Neural progenitor cell (in vitro differentiated cells): ENCODE data around the gene SPON1. TPM values are rescaled to one million over a fixed set of nuclear protein-coding genes. Genes with fewer than 3 reads are reported as not detected.
"Not testable (repeated sequence)": the region's sequence is repeated elsewhere in the genome, so short reads cannot be mapped to it uniquely, and the experiment has no call there.

ENCODE experiments used
- DNase-seq: peaks from one replicate; pipeline ENCODE4 v3.0.0-alpha.2; 2016; ENCODE audit warnings: low spot score
- H2AFZ ChIP-seq: fragments of 200-600 bp; sonication (generic); replicated peaks from 2 replicates; pipeline ENCODE4 v1.6.1; 2016; ENCODE audit warnings: antibody characterized with exemption
- H3F3A ChIP-seq: fragments of 200-600 bp; sonication (generic); 2 replicates; pipeline ENCODE4 v1.6.1; 2016; ENCODE audit warnings: antibody characterized with exemption, low read depth
- H3K27ac ChIP-seq: fragments of 200-600 bp; sonication (generic); 2 replicates; pipeline ENCODE4 v1.5.1; 2016; ENCODE audit warnings: mild to moderate bottlenecking
- H3K27me3 ChIP-seq: fragments of 200-600 bp; sonication (generic); 2 replicates; pipeline ENCODE4 v1.6.1; 2016; ENCODE audit warnings: mild to moderate bottlenecking, moderate library complexity
- H3K36me3 ChIP-seq: fragments of 200-600 bp; sonication (generic); 2 replicates; pipeline ENCODE4 v1.5.1; 2016
- H3K4me1 ChIP-seq: fragments of 200-600 bp; sonication (generic); 2 replicates; pipeline ENCODE4 v1.6.1; 2016; ENCODE audit warnings: mixed run types
- H3K4me2 ChIP-seq: fragments of 200-600 bp; sonication (generic); 2 replicates; pipeline ENCODE4 v1.6.1; 2016
- H3K4me3 ChIP-seq: fragments of 200-600 bp; sonication (generic); 2 replicates; pipeline ENCODE4 v1.5.1; 2016
- H3K79me2 ChIP-seq: fragments of 200-600 bp; sonication (generic); 2 replicates; pipeline ENCODE4 v1.6.1; 2016; ENCODE audit warnings: low read depth
- H3K9ac ChIP-seq: fragments of 200-600 bp; sonication (generic); 2 replicates; pipeline ENCODE4 v1.6.1; 2016
- H3K9me3 ChIP-seq: fragments of 200-600 bp; sonication (generic); 2 replicates; pipeline ENCODE4 v1.5.1; 2016; ENCODE audit warnings: low read depth
- H4K20me1 ChIP-seq: fragments of 200-600 bp; sonication (generic); 2 replicates; pipeline ENCODE4 v1.6.1; 2016; ENCODE audit warnings: low read depth
- H3K27ac Mint-ChIP-seq: 3 replicates; pipeline ENCODE4 v1.8.0; 2021; ENCODE audit warnings: mixed read lengths
- H3K27me3 Mint-ChIP-seq: 2 replicates; pipeline ENCODE4 v1.8.0; 2022; ENCODE audit warnings: low read depth, mild to moderate bottlenecking, inconsistent platforms, moderate library complexity, mixed read lengths; ENCODE audit not compliant: insufficient read depth
- H3K36me3 Mint-ChIP-seq: 3 replicates; pipeline ENCODE4 v1.8.0; 2021; ENCODE audit warnings: mixed read lengths
- H3K4me1 Mint-ChIP-seq: 3 replicates; pipeline ENCODE4 v1.8.0; 2021; ENCODE audit warnings: mixed read lengths
- H3K4me3 Mint-ChIP-seq: 3 replicates; pipeline ENCODE4 v1.8.0; 2021; ENCODE audit warnings: mild to moderate bottlenecking, moderate library complexity, mixed read lengths
- H3K9me3 Mint-ChIP-seq: 3 replicates; pipeline ENCODE4 v1.8.0; 2020; ENCODE audit warnings: mixed read lengths
- EZH2 ChIP-seq: fragments of 200-600 bp; sonication (generic); IDR thresholded peaks from 2 replicates; pipeline ENCODE4 v1.6.1; 2017; ENCODE audit warnings: antibody characterized with exemption, mild to moderate bottlenecking, moderate library complexity
- EZH2phosphoT487 ChIP-seq: fragments of 200-600 bp; sonication (generic); IDR thresholded peaks from 2 replicates; pipeline ENCODE4 v1.6.1; 2017; ENCODE audit warnings: antibody characterized with exemption
- total RNA-seq: library from RNA; depleted of rRNA; stranded (reverse); fragments of >200 nt; gene quantifications from 2 replicates; pipeline ENCODE4 v1.2.3, GENCODE V29; 2015; ENCODE audit warnings: low replicate concordance
- TF ChIP-seq, protein P1 (sequence below): fragments of 200-600 bp; sonication (generic); IDR thresholded peaks from 2 replicates; pipeline ENCODE4 v1.5.1; 2017; ENCODE audit warnings: antibody characterized with exemption, mild to moderate bottlenecking

SPON1 gene
- total RNA-seq, 1 donor from 2014 or later, result 35.4 TPM

DNA sequence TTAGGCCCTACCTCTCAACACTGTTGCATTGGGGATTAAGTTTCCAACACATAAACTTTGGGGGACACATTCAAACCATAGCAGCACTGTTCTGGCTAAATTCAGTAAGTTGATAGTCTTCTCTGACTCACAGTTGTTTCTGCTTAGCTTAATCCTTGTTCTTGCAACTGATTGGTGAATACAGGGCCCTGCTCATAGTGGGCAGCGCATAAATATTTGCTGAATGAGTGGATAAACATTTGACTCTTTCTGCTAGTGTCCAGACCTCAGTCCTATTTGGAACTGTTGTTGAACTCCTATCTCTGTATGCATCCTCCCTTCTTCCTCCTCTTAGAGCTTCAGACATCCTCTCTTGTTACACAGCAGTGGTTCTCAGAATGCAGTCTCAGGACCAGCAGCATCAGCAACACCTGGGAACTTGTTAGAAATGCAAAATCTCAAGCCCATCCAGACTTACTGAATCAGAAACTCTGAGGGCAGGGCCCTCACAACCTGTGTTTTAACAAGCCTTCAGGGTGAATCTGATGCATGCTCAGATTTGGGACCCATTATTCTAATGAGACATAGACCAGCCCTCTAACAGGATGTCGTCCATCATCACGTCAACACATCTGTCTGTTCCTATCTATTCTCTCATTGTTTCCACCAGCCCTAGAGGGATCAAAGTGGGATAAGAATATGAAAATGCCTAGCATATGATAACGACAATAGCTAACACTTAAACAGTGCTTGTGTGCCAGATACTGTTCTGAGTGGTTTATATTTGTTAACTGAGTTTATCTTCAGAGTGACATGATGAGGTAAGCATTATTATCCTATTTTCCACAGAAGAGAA lies 22.3 kb downstream of the SPON1 start:
- peaks cover 8% of the 10 kb centered on the region for H3K27me3 Mint-ChIP-seq
- H3K4me2 ChIP-seq, result no peak overlapping the region

DNA sequence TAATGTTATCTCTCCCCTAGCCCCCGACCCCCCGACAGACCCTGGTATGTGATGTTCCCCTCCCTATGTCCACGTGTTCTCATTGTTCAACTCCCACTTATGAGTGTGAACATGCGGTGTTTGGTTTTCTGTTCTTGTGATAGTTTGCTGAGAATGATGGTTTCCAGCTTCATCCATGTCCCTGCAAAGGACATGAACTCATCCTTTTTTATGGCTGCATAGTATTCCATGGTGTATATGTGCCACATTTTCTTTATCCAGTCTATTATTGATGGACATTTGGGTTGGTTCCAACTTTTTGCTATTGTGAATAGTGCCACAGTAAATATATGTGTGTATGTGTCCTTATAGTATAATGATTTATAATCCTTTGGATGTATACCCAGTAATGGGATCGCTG lies 24.2 kb downstream of the SPON1 start:
- H3K9me3 ChIP-seq, H3K9me3 Mint-ChIP-seq, H3F3A ChIP-seq, H3K4me3 Mint-ChIP-seq, H3K4me1 Mint-ChIP-seq, H3K9ac ChIP-seq, H3K27ac Mint-ChIP-seq, H3K36me3 Mint-ChIP-seq, H3K36me3 ChIP-seq, H3K79me2 ChIP-seq, DNase-seq, H3K27me3 Mint-ChIP-seq, H3K27me3 ChIP-seq, H3K4me1 ChIP-seq, H3K4me3 ChIP-seq, H2AFZ ChIP-seq, H3K27ac ChIP-seq, H3K4me2 ChIP-seq, H4K20me1 ChIP-seq: not testable (repeated sequence)

More for the DNA sequence above, 22.3 kb downstream of the SPON1 start:
- Histone ChIP-seq H3K9ac (no peak overlapping the region), H3K27ac (no peak overlapping the region), H3K9me3 (no peaks in the 10 kb centered on the region), H3K4me3 (no peak overlapping the region), H3K27me3 (no peaks in the 10 kb centered on the region), H3F3A (no peaks in the 10 kb centered on the region), H2AFZ (no peak overlapping the region), H3K36me3 (no peaks in the 10 kb centered on the region), H3K79me2 (no peaks in the 10 kb centered on the region), H3K4me1 (no peaks in the 10 kb centered on the region), H4K20me1 (no peaks in the 10 kb centered on the region)
- no peak for TF ChIP-seq EZH2
- H3K4me1 Mint-ChIP-seq, result peaks cover 4% of the 10 kb centered on the region
- no peak overlapping the region for H3K4me3 Mint-ChIP-seq
- no peak for DNase-seq
- no peak overlapping the region for H3K27ac Mint-ChIP-seq
- no peaks in the 10 kb centered on the region for H3K36me3 Mint-ChIP-seq
- H3K9me3 Mint-ChIP-seq, result no peaks in the 10 kb centered on the region

GRCh38 chr11:13992158-13992856 lies 29.8 kb downstream of the SPON1 start:
- H2AFZ ChIP-seq, H3K27ac Mint-ChIP-seq: not testable (repeated sequence)

GRCh38 chr11:13993096-13993765 lies 30.7 kb downstream of the SPON1 start:
- H3K36me3 Mint-ChIP-seq, result no peaks in the 10 kb centered on the region
- no peaks in the 10 kb centered on the region for H4K20me1 ChIP-seq
- H3K4me1 Mint-ChIP-seq, result no peaks in the 10 kb centered on the region
- no peaks in the 10 kb centered on the region for H3F3A ChIP-seq
- H3K4me3 ChIP-seq, result no peak overlapping the region
- no peaks in the 10 kb centered on the region for H3K79me2 ChIP-seq
- no peak overlapping the region for H3K27ac ChIP-seq
- H3K9me3 Mint-ChIP-seq, result no peaks in the 10 kb centered on the region
- no peaks in the 10 kb centered on the region for H3K9me3 ChIP-seq
- no peaks in the 10 kb centered on the region for H3K36me3 ChIP-seq
- H3K9ac ChIP-seq, result no peak overlapping the region
- no peak overlapping the region for H2AFZ ChIP-seq
- peaks cover 2% of the 10 kb centered on the region for H3K27me3 Mint-ChIP-seq
- no peaks in the 10 kb centered on the region for H3K27me3 ChIP-seq
- no peak overlapping the region for H3K27ac Mint-ChIP-seq
- DNase-seq, result no peak
- TF ChIP-seq, protein P1, sequence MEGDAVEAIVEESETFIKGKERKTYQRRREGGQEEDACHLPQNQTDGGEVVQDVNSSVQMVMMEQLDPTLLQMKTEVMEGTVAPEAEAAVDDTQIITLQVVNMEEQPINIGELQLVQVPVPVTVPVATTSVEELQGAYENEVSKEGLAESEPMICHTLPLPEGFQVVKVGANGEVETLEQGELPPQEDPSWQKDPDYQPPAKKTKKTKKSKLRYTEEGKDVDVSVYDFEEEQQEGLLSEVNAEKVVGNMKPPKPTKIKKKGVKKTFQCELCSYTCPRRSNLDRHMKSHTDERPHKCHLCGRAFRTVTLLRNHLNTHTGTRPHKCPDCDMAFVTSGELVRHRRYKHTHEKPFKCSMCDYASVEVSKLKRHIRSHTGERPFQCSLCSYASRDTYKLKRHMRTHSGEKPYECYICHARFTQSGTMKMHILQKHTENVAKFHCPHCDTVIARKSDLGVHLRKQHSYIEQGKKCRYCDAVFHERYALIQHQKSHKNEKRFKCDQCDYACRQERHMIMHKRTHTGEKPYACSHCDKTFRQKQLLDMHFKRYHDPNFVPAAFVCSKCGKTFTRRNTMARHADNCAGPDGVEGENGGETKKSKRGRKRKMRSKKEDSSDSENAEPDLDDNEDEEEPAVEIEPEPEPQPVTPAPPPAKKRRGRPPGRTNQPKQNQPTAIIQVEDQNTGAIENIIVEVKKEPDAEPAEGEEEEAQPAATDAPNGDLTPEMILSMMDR, result no peak
- no peak for TF ChIP-seq EZH2
- TF ChIP-seq EZH2phosphoT487, result no peak
- H3K4me1 ChIP-seq, result no peaks in the 10 kb centered on the region
- H3K4me3 Mint-ChIP-seq, result no peak overlapping the region
- no peak overlapping the region for H3K4me2 ChIP-seq

More at GRCh38 chr11:13992158-13992856, 29.8 kb downstream of the SPON1 start:
- H3K4me2 ChIP-seq, H3K4me1 Mint-ChIP-seq, H3K4me3 ChIP-seq, H3K4me3 Mint-ChIP-seq, H3F3A ChIP-seq, H3K36me3 Mint-ChIP-seq, H3K9me3 ChIP-seq, DNase-seq, H4K20me1 ChIP-seq, H3K9me3 Mint-ChIP-seq, H3K9ac ChIP-seq, H3K27ac ChIP-seq, H3K27me3 ChIP-seq, H3K27me3 Mint-ChIP-seq, H3K36me3 ChIP-seq, H3K4me1 ChIP-seq, H3K79me2 ChIP-seq: not testable (repeated sequence)
